PC-9 (cell line): ENCODE data around the gene OR7E24. TPM values are rescaled to one million over a fixed set of nuclear protein-coding genes. Genes with fewer than 3 reads are reported as not detected.
"Not testable (repeated sequence)": the region's sequence is repeated elsewhere in the genome, so short reads cannot be mapped to it uniquely, and the experiment has no call there.

Experiments
- BruUV-seq: library from RNA; stranded (reverse); fragments of 400-500 nt; replicated peaks from 2 replicates; lab custom pipeline; 2021; lab: Mats Ljungman, UMichigan
- CTCF ChIA-PET: fragments of 300-600 bp; sonication (Branson Sonifier 250); formaldehyde crosslinking; loops from one replicate; lab custom pipeline; 2022; ENCODE audit warnings: antibody characterized with exemption; lab: Charles Lee
- POLR2A ChIA-PET: fragments of 300-600 bp; sonication (Branson Sonifier 250); formaldehyde crosslinking; loops from one replicate; lab custom pipeline; 2022; ENCODE audit warnings: antibody characterized with exemption; ENCODE audit not compliant: unreplicated experiment; lab: Charles Lee
- DNase-seq, 2 experiments: peaks; one replicate each; pipeline versions ENCODE4 v3.0.0 to v3.0.0-alpha.2; 2015 to 2022; ENCODE audit warnings: mixed read lengths in 1 of 2
- H2AFZ ChIP-seq: fragments of 200-600 bp; sonication (generic); 2 replicates; pipeline ENCODE4 v1.8.1; 2017; ENCODE audit warnings: antibody characterized with exemption
- H3F3A ChIP-seq: fragments of 200-600 bp; sonication (generic); 2 replicates; pipeline ENCODE4 v1.8.1; 2017; ENCODE audit warnings: antibody characterized with exemption, mild to moderate bottlenecking, low read depth; ENCODE audit not compliant: insufficient read depth
- H3K27ac ChIP-seq: fragments of 200-600 bp; sonication (generic); 2 replicates; pipeline ENCODE4 v1.6.1; 2016; ENCODE audit warnings: mixed run types
- H3K27me3 ChIP-seq: fragments of 200-600 bp; sonication (generic); 2 replicates; pipeline ENCODE4 v1.6.1; 2016; ENCODE audit warnings: low read depth, mixed run types; ENCODE audit not compliant: insufficient read depth
- H3K36me3 ChIP-seq: fragments of 200-600 bp; sonication (generic); 2 replicates; pipeline ENCODE4 v1.6.1; 2016; ENCODE audit warnings: low read depth, mixed run types
- H3K4me1 ChIP-seq: fragments of 200-600 bp; sonication (generic); replicated peaks from 2 replicates; pipeline ENCODE4 v1.6.1; 2016; ENCODE audit warnings: mixed run types; ENCODE audit not compliant: insufficient read depth
- H3K4me2 ChIP-seq: fragments of 200-600 bp; sonication (generic); 2 replicates; pipeline ENCODE4 v1.6.1; 2017; ENCODE audit warnings: mixed run types
- H3K4me3 ChIP-seq: fragments of 200-600 bp; sonication (generic); 2 replicates; pipeline ENCODE4 v1.6.1; 2016; ENCODE audit warnings: mixed run types
- H3K79me2 ChIP-seq: fragments of 200-600 bp; sonication (generic); 2 replicates; pipeline ENCODE4 v1.6.1; 2017; ENCODE audit warnings: low read depth, mixed run types
- H3K9me2 ChIP-seq: fragments of 200-600 bp; sonication (generic); 2 replicates; pipeline ENCODE4 v1.8.1; 2017; ENCODE audit warnings: mild to moderate bottlenecking; ENCODE audit not compliant: insufficient read depth
- H3K9me3 ChIP-seq: fragments of 200-600 bp; sonication (generic); 2 replicates; pipeline ENCODE4 v1.8.1; 2016; ENCODE audit warnings: low read depth; ENCODE audit not compliant: insufficient read depth
- H4K20me1 ChIP-seq: fragments of 200-600 bp; sonication (generic); 2 replicates; pipeline ENCODE4 v1.8.1; 2017; ENCODE audit not compliant: insufficient read depth
- EZH2 ChIP-seq: fragments of 200-600 bp; sonication (generic); IDR thresholded peaks from 2 replicates; pipeline ENCODE4 v1.8.0; 2017; ENCODE audit warnings: antibody characterized with exemption, low read depth
- intact Hi-C: fragments of 100-400 bp; cut with micrococcal nuclease; formaldehyde crosslinking; loops from one replicate; pipeline ENCODE4 v1.10.0; 2022; ENCODE audit not compliant: unreplicated experiment
- total RNA-seq: library from RNA; stranded (reverse); gene quantifications from 2 replicates; pipeline ENCODE4 v1.2.3, GENCODE V29; 2021
- TF ChIP-seq, protein P1 (sequence below): fragments of 200-600 bp; sonication (generic); conservative IDR thresholded peaks from 2 replicates; pipeline ENCODE4 v1.6.1; 2017; ENCODE audit warnings: mixed run types, antibody characterized with exemption, mild to moderate bottlenecking, moderate library complexity

The OR7E24 gene
- total RNA-seq, 1 experiment from 2014 or later = not detected

DNA sequence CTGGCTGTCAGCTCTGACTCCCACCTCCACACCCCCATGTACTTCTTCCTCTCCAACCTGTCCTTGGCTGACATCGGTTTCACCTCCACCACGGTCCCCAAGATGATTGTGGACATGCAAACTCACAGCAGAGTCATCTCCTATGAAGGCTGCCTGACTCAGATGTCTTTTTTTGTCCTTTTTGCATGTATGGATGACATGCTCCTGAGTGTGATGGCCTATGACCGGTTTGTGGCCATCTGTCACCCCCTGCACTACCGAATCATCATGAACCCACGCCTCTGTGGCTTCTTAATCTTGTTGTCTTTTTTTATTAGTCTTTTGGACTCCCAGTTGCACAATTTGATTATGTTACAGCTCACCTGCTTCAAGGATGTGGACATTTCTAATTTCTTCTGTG, 506 bp downstream of the OR7E24 start:
- H3F3A ChIP-seq = no peaks in the 10 kb centered on the region
- H3K4me1 ChIP-seq = no peaks in the 10 kb centered on the region
- no TSS peak for BruUV-seq
- no peak overlapping the region for H2AFZ ChIP-seq
- H3K9me2 ChIP-seq = no peaks in the 10 kb centered on the region
- no peak overlapping the region for H3K4me2 ChIP-seq
- intact Hi-C loops = no loop called here
- H3K27me3 ChIP-seq = peaks cover 30% of the 10 kb centered on the region; the same call in 1 of the 2 replicates
- no peak for TF ChIP-seq EZH2
- TF ChIP-seq, protein P1, sequence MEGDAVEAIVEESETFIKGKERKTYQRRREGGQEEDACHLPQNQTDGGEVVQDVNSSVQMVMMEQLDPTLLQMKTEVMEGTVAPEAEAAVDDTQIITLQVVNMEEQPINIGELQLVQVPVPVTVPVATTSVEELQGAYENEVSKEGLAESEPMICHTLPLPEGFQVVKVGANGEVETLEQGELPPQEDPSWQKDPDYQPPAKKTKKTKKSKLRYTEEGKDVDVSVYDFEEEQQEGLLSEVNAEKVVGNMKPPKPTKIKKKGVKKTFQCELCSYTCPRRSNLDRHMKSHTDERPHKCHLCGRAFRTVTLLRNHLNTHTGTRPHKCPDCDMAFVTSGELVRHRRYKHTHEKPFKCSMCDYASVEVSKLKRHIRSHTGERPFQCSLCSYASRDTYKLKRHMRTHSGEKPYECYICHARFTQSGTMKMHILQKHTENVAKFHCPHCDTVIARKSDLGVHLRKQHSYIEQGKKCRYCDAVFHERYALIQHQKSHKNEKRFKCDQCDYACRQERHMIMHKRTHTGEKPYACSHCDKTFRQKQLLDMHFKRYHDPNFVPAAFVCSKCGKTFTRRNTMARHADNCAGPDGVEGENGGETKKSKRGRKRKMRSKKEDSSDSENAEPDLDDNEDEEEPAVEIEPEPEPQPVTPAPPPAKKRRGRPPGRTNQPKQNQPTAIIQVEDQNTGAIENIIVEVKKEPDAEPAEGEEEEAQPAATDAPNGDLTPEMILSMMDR = no peak
- H3K9me3 ChIP-seq = no peaks in the 10 kb centered on the region
- no peak overlapping the region for H3K4me3 ChIP-seq
- no peaks in the 10 kb centered on the region for H4K20me1 ChIP-seq
- no peaks in the 10 kb centered on the region for H3K36me3 ChIP-seq
- H3K79me2 ChIP-seq = no peaks in the 10 kb centered on the region
- DNase-seq = no peak
- ChIA-PET POLR2A (no interaction called here), CTCF (no interaction called here)
- H3K27ac ChIP-seq = no peak overlapping the region

DNA sequence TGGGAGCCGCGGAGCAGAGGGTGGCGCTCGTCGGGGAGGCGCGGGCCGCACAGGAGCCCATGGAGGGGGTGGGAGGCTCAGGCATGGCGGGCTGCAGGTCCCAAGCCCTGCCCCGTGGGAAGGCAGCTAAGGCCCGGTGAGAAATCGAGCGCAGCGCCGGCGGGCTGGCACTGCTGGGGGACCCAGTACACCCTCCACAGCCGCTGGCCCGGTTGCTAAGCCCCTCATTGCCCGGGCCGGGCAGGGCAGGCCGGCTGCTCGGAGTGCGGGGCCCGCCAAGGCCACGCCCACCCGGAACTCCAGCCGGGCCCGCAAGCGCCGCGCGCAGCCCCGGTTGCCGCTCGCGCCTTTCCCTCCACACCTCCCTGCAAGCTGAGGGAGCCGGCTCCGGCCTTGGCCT, 32.8 kb downstream of the OR7E24 start:
- H3K36me3 ChIP-seq, H3K79me2 ChIP-seq, intact Hi-C loops, POLR2A ChIA-PET, BruUV-seq, H3K9me2 ChIP-seq, H2AFZ ChIP-seq, H3K27ac ChIP-seq, H3K4me3 ChIP-seq, H3K4me2 ChIP-seq, H3K9me3 ChIP-seq, CTCF ChIA-PET, H3F3A ChIP-seq, DNase-seq, H4K20me1 ChIP-seq, H3K4me1 ChIP-seq: not testable (repeated sequence)
- H3K27me3 ChIP-seq = peaks cover 39% of the 10 kb centered on the region

DNA sequence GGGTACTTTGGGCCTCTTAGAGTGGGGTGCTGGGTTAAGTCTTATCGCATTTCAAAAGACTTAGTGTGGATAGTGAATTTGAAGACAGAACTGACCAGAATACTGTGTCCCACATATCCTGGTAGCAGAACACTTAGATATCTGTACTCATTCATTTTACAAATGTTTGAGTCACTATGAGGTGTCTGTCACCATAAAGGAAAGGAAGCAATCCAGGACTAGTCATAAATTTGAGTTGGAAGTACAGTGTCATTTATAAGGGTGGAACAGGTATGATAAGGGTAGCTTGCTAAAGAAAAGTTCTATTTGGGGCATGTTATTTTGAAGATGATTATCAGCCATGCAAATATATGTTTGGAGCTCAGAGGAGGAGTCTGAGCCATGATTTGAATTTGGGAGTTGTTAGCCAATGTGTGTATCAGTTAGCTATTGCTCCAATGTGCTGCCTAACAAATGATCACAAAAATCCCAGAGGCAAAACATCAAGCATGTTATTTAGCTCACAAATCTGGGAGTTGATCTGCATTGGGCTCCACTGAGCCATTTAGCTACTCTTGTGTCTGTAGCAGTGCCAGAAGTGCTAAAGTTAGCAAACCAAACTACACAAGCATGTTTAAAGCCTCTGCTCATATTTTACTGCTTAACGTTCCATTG, 38.6 kb downstream of the OR7E24 start:
- Histone ChIP-seq H3K4me3 (no peak overlapping the region), H3K27me3 (no peaks in the 10 kb centered on the region), H3F3A (no peaks in the 10 kb centered on the region), H3K4me1 (no peaks in the 10 kb centered on the region), H3K9me3 (peaks cover 25% of the 10 kb centered on the region), H3K79me2 (no peaks in the 10 kb centered on the region), H3K9me2 (no peaks in the 10 kb centered on the region), H2AFZ (no peak overlapping the region), H3K27ac (no peak overlapping the region), H4K20me1 (no peaks in the 10 kb centered on the region), H3K36me3 (no peaks in the 10 kb centered on the region), H3K4me2 (no peak overlapping the region)
- ChIA-PET CTCF (no interaction called here), POLR2A (no interaction called here)
- DNase-seq = no peak
- no TSS peak for BruUV-seq
- no peak for TF ChIP-seq EZH2
- TF ChIP-seq, protein P1 = no peak
- intact Hi-C loops = no loop called here

DNA sequence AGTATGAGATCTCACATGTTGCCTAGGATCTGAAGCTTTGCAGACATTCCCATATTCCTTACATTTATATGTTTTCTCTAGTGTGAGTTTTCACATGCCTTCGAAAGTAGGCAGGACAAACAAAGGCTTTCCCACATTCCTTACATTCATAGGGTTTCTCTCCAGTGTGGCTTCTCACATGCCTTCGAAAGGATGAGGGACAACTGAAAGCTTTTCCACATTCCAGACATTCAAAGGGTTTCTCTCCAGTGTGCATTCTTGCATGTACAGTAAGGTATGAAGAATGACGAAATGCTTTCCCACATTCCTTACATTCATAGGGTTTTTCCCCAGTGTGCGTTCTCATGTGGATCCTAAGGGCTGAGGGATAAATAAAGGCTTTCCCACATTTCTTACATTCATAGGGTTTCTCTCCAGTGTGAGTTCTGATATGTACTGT, 44.7 kb downstream of the OR7E24 start:
- intact Hi-C loops = no loop called here
- ChIA-PET CTCF (no interaction called here), POLR2A (no interaction called here)
- Histone ChIP-seq H3K9me2 (no peaks in the 10 kb centered on the region), H3K9me3 (peaks cover 59% of the 10 kb centered on the region), H3K4me3 (no peak overlapping the region), H3K27me3 (no peaks in the 10 kb centered on the region), H3K4me2 (no peak overlapping the region), H3K4me1 (no peaks in the 10 kb centered on the region), H3K27ac (no peak overlapping the region), H4K20me1 (no peaks in the 10 kb centered on the region), H3F3A (no peaks in the 10 kb centered on the region), H3K36me3 (peaks cover 15% of the 10 kb centered on the region), H3K79me2 (no peaks in the 10 kb centered on the region), H2AFZ (no peak overlapping the region)
- BruUV-seq = no TSS peak
- DNase-seq = no peak
- no peak for TF ChIP-seq EZH2
- TF ChIP-seq, protein P1 = no peak
